ENCODE results near the gene KCNRG. TPM values are rescaled to one million over a fixed set of nuclear protein-coding genes. Genes with fewer than 3 reads are reported as not detected.
"Not testable (repeated sequence)": the region's sequence is repeated elsewhere in the genome, so short reads cannot be mapped to it uniquely, and the experiment has no call there.

Gene KCNRG
- total RNA-seq, 1 donor from 2014 or later = 3.1 TPM

GRCh38 chr13:49976314-49977258 lies 38.7 kb upstream of the KCNRG start:
- intact Hi-C loops (cut with micrococcal nuclease) = loop anchor here (1.0 to 10.0 kb wide), 10 partner anchors 21 to 1308 kb away; partner anchors contain the start of gene TRIM13
- TF ChIP-seq CTCF (IDR thresholded peaks at IDR 0.05) = no peak
- peaks cover 2% of the 10 kb centered on the region for H3K4me1 Mint-ChIP-seq
- no peak overlapping the region for H3K4me3 Mint-ChIP-seq
- peak; percentile 86 for ATAC-seq (ENCODE audit: low read depth)
- no peaks in the 10 kb centered on the region for H3K36me3 Mint-ChIP-seq (ENCODE audit: low read depth)
- no peaks in the 10 kb centered on the region for H3K27me3 Mint-ChIP-seq
- no peaks in the 10 kb centered on the region for H3K9me3 Mint-ChIP-seq
- no peak overlapping the region for H3K27ac Mint-ChIP-seq
- POLR2A ChIA-PET = interaction anchor here (0.6 to 2.4 kb wide), 8 partner anchors 20 to 935 kb away, joined by 3 to 18 read pairs (median 10); partner anchors contain the start of gene TRIM13
- DNase-seq = peak; percentile 57
- CTCF ChIA-PET = interaction anchor here (0.6 to 5.8 kb wide), 41 partner anchors 11 to 1310 kb away, joined by 3 to 82 read pairs (median 4); partner anchors contain the start of genes RNASEH2B, SPRYD7 and TRIM13

- Mint-ChIP-seq H3K4me3 (no peak overlapping the region), H3K4me1 (peaks cover 2% of the 10 kb centered on the region), H3K36me3 (ENCODE audit: low read depth) (no peaks in the 10 kb centered on the region), H3K9me3 (no peaks in the 10 kb centered on the region), H3K27ac (peak overlapping the region; percentile 18), H3K27me3 (no peaks in the 10 kb centered on the region)
- TF ChIP-seq CTCF (IDR thresholded peaks at IDR 0.05) = no peak
- intact Hi-C loops (cut with micrococcal nuclease) = loop anchor here (5.0 to 10.0 kb wide), 3 partner anchors 144 to 1307 kb away; no protein-coding TSS in a partner anchor
- ChIA-PET CTCF (interaction anchor here (0.6 to 5.8 kb wide), 11 partner anchors 15 to 1092 kb away, joined by 3 to 82 read pairs (median 11); partner anchors contain the start of genes SPRYD7 and TRIM13), POLR2A (interaction anchor here (0.5 to 2.4 kb wide), 3 partner anchors 147 to 936 kb away, joined by 6 to 18 read pairs (median 16); no protein-coding TSS in a partner anchor)
- no peak for ATAC-seq (ENCODE audit: low read depth)
- DNase-seq = no peak
These were observed 37.3 kb upstream of the KCNRG start for GRCh38 chr13:49977992-49978391.

GRCh38 chr13:49980266-49980665 lies 35.0 kb upstream of the KCNRG start:
- no peak for TF ChIP-seq CTCF (IDR thresholded peaks at IDR 0.05)
- no peak for DNase-seq
- Mint-ChIP-seq H3K27me3 (no peaks in the 10 kb centered on the region), H3K9me3 (no peaks in the 10 kb centered on the region), H3K4me1 (peaks cover 2% of the 10 kb centered on the region), H3K36me3 (ENCODE audit: low read depth) (peaks cover 2% of the 10 kb centered on the region), H3K4me3 (no peak overlapping the region), H3K27ac (no peak overlapping the region)
- CTCF ChIA-PET = interaction anchor here (1.3 kb wide), 1 partner anchor 1089 kb away, joined by 3 read pairs; no protein-coding TSS in a partner anchor
- no peak for ATAC-seq (ENCODE audit: low read depth)
- POLR2A ChIA-PET = interaction anchor here (0.7 kb wide), 1 partner anchor 1085 kb away, joined by 3 read pairs; no protein-coding TSS in a partner anchor
- intact Hi-C loops (cut with micrococcal nuclease) = no loop called here

- CTCF ChIA-PET = no interaction called here
- H3K27me3 Mint-ChIP-seq = no peaks in the 10 kb centered on the region
- DNase-seq (no peak), ATAC-seq (ENCODE audit: low read depth) (no peak)
- no peak for TF ChIP-seq CTCF (IDR thresholded peaks at IDR 0.05)
- no peaks in the 10 kb centered on the region for H3K4me1 Mint-ChIP-seq
- H3K4me3 Mint-ChIP-seq = no peak overlapping the region
- peaks cover 2% of the 10 kb centered on the region for H3K36me3 Mint-ChIP-seq (ENCODE audit: low read depth)
- intact Hi-C loops (cut with micrococcal nuclease) = no loop called here
- POLR2A ChIA-PET = interaction anchor here (0.7 kb wide), 2 partner anchors 699 to 940 kb away, joined by 4 to 5 read pairs; no protein-coding TSS in a partner anchor
- no peaks in the 10 kb centered on the region for H3K9me3 Mint-ChIP-seq
- H3K27ac Mint-ChIP-seq = no peak overlapping the region
These were observed 30.1 kb upstream of the KCNRG start for GRCh38 chr13:49985129-49985528.

- Mint-ChIP-seq H3K36me3 (ENCODE audit: low read depth) (peaks cover 5% of the 10 kb centered on the region), H3K27ac (no peak overlapping the region), H3K27me3 (no peaks in the 10 kb centered on the region), H3K9me3 (no peaks in the 10 kb centered on the region), H3K4me1 (peaks cover under 1% of the 10 kb centered on the region), H3K4me3 (no peak overlapping the region)
- no peak for ATAC-seq (ENCODE audit: low read depth)
- TF ChIP-seq CTCF (IDR thresholded peaks at IDR 0.05) = no peak
- intact Hi-C loops (cut with micrococcal nuclease) = no loop called here
- POLR2A ChIA-PET = no interaction called here
- CTCF ChIA-PET = interaction anchor here (1.1 kb wide), 1 partner anchor 11 kb away, joined by 3 read pairs; the partner anchor contains the start of gene TRIM13
- DNase-seq = no peak
These were observed 28.8 kb upstream of the KCNRG start for GRCh38 chr13:49986471-49986870.

GRCh38 chr13:49990612-49991011 lies 24.6 kb upstream of the KCNRG start:
- H3K4me1 Mint-ChIP-seq; ATAC-seq (ENCODE audit: low read depth); H3K36me3 Mint-ChIP-seq (ENCODE audit: low read depth); H3K27ac Mint-ChIP-seq; CTCF ChIA-PET; intact Hi-C loops (cut with micrococcal nuclease); H3K4me3 Mint-ChIP-seq; H3K27me3 Mint-ChIP-seq; H3K9me3 Mint-ChIP-seq; POLR2A ChIA-PET; DNase-seq: not testable (repeated sequence)
